ENCODE results near the gene C14orf119. TPM values are rescaled to one million over a fixed set of nuclear protein-coding genes. Genes with fewer than 3 reads are reported as not detected.

The C14orf119 gene
- total RNA-seq, 6 experiments from 2014 or later, result 10.7 to 22.6 (median 14.1) TPM

DNA sequence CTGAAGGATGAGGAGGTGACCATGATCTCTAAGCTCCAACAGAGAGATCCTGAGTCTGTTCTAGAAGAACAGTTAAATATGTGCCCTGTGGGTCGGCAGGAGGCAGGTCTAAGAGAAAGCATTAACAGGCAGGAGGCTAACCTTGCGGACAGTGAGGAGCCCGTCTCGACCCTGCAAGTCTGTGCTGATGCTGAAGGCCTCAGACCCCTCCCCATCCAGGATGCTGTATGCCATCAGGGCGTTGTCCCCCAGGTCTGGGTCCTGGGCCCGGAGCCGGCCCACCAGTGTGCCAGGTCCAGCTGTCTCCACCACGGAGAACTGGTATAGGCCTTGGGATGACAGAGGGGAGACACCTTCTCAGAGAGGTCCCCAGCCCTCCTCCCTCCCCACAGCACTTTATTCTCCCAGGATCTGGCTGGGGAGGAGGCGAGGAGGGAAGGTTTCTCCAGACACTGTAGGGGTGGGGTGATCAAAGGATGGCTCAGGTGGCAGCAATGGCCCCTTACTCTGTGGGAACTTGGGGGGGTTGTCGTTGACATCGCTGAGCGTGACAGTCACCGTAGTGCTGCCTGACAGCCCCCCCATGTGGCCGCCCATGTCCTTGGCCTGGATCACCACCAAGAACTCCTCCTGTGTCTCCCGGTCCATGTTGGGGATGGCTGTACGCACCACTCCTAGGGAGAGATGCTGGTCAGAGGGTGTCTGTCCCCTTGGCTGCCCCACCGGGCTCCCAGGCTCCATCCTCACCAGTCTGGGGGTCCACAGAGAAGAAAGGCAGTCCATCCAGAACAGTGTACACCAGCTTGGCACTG lies 41.1 kb upstream of the C14orf119 start:
- intact Hi-C loops (cut with DNase I), result no loop called here
- no peak overlapping the region for H3K27ac ChIP-seq
- ATAC-seq, result no peak
- no peaks in the 10 kb centered on the region for H3K27me3 ChIP-seq
- DNase-seq, result no peak
- H3K4me1 ChIP-seq, result no peaks in the 10 kb centered on the region
- H3K4me3 ChIP-seq, result no peak overlapping the region
- WGBS (ENCODE audit: insufficient coverage, low coverage, low lambda C conversion rate, missing lambda C conversion rate), result 40% methylated on average over 1 of the region's 17 CpGs
- H3K9me3 ChIP-seq, result no peaks in the 10 kb centered on the region
- H3K36me3 ChIP-seq, result peaks cover 0 to 7% (median 2%) of the 10 kb centered on the region in 4 donors
- TF ChIP-seq, protein P1, sequence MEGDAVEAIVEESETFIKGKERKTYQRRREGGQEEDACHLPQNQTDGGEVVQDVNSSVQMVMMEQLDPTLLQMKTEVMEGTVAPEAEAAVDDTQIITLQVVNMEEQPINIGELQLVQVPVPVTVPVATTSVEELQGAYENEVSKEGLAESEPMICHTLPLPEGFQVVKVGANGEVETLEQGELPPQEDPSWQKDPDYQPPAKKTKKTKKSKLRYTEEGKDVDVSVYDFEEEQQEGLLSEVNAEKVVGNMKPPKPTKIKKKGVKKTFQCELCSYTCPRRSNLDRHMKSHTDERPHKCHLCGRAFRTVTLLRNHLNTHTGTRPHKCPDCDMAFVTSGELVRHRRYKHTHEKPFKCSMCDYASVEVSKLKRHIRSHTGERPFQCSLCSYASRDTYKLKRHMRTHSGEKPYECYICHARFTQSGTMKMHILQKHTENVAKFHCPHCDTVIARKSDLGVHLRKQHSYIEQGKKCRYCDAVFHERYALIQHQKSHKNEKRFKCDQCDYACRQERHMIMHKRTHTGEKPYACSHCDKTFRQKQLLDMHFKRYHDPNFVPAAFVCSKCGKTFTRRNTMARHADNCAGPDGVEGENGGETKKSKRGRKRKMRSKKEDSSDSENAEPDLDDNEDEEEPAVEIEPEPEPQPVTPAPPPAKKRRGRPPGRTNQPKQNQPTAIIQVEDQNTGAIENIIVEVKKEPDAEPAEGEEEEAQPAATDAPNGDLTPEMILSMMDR (IDR thresholded peaks at IDR 0.05), result no peak
- TF ChIP-seq POLR2A (IDR thresholded peaks at IDR 0.05), result no peak

DNA sequence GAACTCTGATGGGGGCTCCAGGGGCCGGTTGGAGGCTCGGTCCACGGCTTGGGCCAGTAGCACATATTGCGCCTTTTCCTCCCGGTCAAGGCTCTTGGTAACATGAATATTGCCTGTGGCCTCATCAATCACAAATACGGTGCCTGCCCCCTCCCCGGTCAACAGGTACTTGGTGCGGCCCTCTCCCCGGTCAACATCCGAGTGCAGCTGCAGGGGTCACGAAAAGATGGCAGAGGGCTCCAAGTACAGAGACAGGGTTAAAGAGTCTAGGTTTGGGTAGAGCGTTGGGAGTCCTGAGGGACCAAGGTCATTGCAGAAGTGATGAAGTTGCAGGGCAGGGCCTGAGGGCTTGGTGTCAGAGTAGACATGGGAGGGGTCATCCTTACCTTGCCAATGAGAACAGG lies 40.2 kb upstream of the C14orf119 start:
- ATAC-seq (no peak), DNase-seq (no peak)
- Histone ChIP-seq H3K9me3 (no peaks in the 10 kb centered on the region), H3K4me1 (no peaks in the 10 kb centered on the region), H3K36me3 (peaks cover 3 to 17% (median 7%) of the 10 kb centered on the region in 4 donors), H3K4me3 (no peak overlapping the region), H3K27ac (no peak overlapping the region), H3K27me3 (no peaks in the 10 kb centered on the region)
- TF ChIP-seq, protein P1 (IDR thresholded peaks at IDR 0.05), result no peak
- TF ChIP-seq POLR2A (IDR thresholded peaks at IDR 0.05), result no peak
- 85% methylated on average over 8 of the region's 12 CpGs for WGBS (ENCODE audit: insufficient coverage, low coverage, low lambda C conversion rate, missing lambda C conversion rate)
- intact Hi-C loops (cut with DNase I), result loop anchor here (5.0 kb wide), 1 partner anchor 68 kb away; no protein-coding TSS in a partner anchor

DNA sequence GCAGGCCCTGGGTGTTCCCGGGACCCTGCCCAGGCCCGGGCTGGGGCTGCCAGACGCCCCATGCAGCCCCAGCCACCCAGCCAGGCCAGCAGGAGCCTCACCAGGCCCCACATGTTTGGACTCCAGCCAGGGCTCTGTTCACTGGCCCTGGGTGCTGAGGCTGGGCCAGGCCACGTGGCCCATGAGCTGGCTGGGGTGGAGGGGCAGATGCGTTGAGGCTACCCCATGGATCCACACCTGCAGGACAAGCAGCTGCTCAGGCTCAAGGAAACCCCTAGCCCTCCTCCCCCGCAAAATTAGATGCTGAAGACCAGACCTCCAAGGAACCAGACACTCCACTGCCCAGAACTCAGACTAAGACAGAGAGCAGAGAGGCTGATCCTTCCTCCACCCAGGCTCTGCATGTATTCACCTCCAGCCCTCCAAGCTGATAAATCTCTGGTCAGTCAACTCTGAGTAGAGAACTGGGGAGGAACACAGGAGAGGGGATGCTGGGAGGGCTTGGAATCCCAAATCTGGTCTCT lies 39.6 kb upstream of the C14orf119 start:
- DNase-seq (no peak), ATAC-seq (no peak)
- Histone ChIP-seq H3K27ac (no peak overlapping the region), H3K9me3 (no peaks in the 10 kb centered on the region), H3K27me3 (no peaks in the 10 kb centered on the region), H3K36me3 (peaks cover 6 to 22% (median 12%) of the 10 kb centered on the region in 4 donors), H3K4me1 (no peaks in the 10 kb centered on the region), H3K4me3 (no peak overlapping the region)
- TF ChIP-seq, protein P1 (IDR thresholded peaks at IDR 0.05), result no peak
- no peak for TF ChIP-seq POLR2A (IDR thresholded peaks at IDR 0.05)
- no CpG with 5 or more reads among the region's 6 CpGs for whole genome bisulfite sequencing (ENCODE audit: insufficient coverage, low coverage, low lambda C conversion rate, missing lambda C conversion rate)
- intact Hi-C loops (cut with DNase I), result loop anchor here (5.0 kb wide), 1 partner anchor 68 kb away; no protein-coding TSS in a partner anchor

DNA sequence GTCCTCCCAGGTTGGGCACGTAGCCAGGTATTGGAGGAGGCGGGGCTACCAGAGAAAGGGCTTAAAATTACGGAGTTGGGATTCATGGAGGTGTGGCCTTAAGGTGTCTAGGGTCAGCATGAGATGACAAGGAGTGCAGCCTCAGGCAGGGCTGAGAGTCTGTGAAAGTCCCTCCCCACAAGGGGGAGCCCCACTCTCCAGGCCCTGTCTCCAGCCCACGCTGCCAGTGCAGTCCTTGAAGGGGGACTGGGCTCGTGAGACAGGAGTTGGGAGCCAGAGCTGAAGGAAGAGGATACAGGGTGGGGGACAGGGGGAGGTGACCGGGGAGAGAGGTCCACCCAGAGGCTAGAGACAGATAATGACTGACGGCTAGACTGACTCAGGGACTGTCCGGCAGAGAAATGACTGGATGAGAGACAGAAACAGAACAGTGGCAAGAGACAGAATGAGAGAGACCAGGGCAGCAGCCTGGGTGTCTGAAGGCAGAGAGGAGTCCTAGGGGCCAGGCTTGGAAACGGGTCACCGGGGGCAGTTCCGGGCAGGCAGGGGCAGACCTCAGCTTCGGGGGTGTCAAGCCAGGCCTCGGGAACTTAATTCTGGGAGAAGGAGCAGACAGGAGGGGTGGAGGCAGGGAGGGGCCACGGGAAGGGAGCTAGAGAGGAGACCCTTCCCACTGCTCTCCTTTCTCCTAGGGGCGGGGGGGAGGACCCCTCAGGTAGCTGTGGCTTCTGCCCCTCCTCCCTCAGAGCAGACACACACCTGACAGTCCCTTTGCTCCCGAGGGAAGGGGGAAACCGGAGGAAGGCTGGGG lies 39.0 kb upstream of the C14orf119 start:
- H3K4me3 ChIP-seq, result no peak overlapping the region

More for the DNA sequence above, 39.0 kb upstream of the C14orf119 start:
- Histone ChIP-seq H3K36me3 (peaks cover 8 to 29% (median 15%) of the 10 kb centered on the region in 4 donors), H3K27ac (no peak overlapping the region), H3K9me3 (no peaks in the 10 kb centered on the region), H3K4me1 (no peaks in the 10 kb centered on the region), H3K27me3 (no peaks in the 10 kb centered on the region)
- peak; percentile 67 to 72 (median 70) for ATAC-seq
- intact Hi-C loops (cut with DNase I), result loop anchor here (5.0 kb wide), 1 partner anchor 69 kb away; no protein-coding TSS in a partner anchor
- no peak for TF ChIP-seq POLR2A (IDR thresholded peaks at IDR 0.05)
- TF ChIP-seq, protein P1 (IDR thresholded peaks at IDR 0.05), result peak; percentile 48 to 70 (median 67)
- peak; percentile 67 to 72 (median 70) for DNase-seq
- 6% methylated on average over 11 of the region's 17 CpGs for WGBS (ENCODE audit: insufficient coverage, low coverage, low lambda C conversion rate, missing lambda C conversion rate)
